GM12878 (cell line): ENCODE results near the gene MCM3AP.

ENCODE experiments used
- ATF7 ChIP-seq: fragments of 450-650 bp; IDR thresholded peaks from 2 replicates; pipeline ENCODE4 v1.6.1; 2016; ENCODE audit warnings: low read depth, mild to moderate bottlenecking
- CEBPB ChIP-seq, 2 experiments: fragments of 150-350 bp in 1 of 2; IDR thresholded peaks; 2 replicates each; pipeline ENCODE4 v1.6.1; 2012 to 2014; ENCODE audit warnings: low read depth in 2 of 2, low read length in 2 of 2, borderline replicate concordance in 1 of 2, inconsistent platforms in 1 of 2
- CHD4 ChIP-seq: fragments of 200-600 bp; sonication (generic); IDR thresholded peaks from 2 replicates; pipeline ENCODE4 v1.6.1; 2016; ENCODE audit warnings: mild to moderate bottlenecking
- EGR1 ChIP-seq, 2 experiments: IDR thresholded peaks; 1 replicate in 1 of 2; 2 replicates in 1 of 2; pipeline ENCODE4 v1.6.1; 2011 to 2012; ENCODE audit warnings: low read depth in 2 of 2, low read length in 2 of 2, borderline replicate concordance in 1 of 2, mild to moderate bottlenecking in 1 of 2, moderate library complexity in 1 of 2
- JUNB ChIP-seq: IDR thresholded peaks from 2 replicates; pipeline ENCODE4 v1.6.1; 2016; ENCODE audit warnings: antibody characterized with exemption, mild to moderate bottlenecking
- KDM1A ChIP-seq: fragments of 200-600 bp; sonication (generic); IDR thresholded peaks from 2 replicates; pipeline ENCODE4 v1.6.1; 2016; ENCODE audit warnings: borderline replicate concordance
- MXI1 ChIP-seq: fragments of 150-350 bp; IDR thresholded peaks from 2 replicates; pipeline ENCODE4 v1.6.1; 2011; ENCODE audit warnings: low read depth, mild to moderate bottlenecking, inconsistent platforms, low read length, improper control_type of control experiment
- POLR2A ChIP-seq: IDR thresholded peaks from 2 replicates; pipeline ENCODE4 v1.6.1; 2011; ENCODE audit warnings: low read depth, mild to moderate bottlenecking, low read length
- SP1 ChIP-seq: IDR thresholded peaks from one replicate; pipeline ENCODE4 v1.6.1; 2011; ENCODE audit warnings: low read depth, low read length
- ZSCAN29 ChIP-seq: fragments of 450-650 bp; IDR thresholded peaks from 2 replicates; pipeline ENCODE4 v1.6.1; 2017; ENCODE audit warnings: mild to moderate bottlenecking, moderate library complexity
- TF ChIP-seq, protein P1 (sequence below): IDR thresholded peaks from 2 replicates; pipeline ENCODE4 v1.6.1; 2012; ENCODE audit warnings: low read depth, low read length, improper control_type of control experiment
- TF ChIP-seq, protein P2 (sequence below): IDR thresholded peaks from 2 replicates; pipeline ENCODE4 v1.6.1; 2011; ENCODE audit warnings: low read depth, low read length, improper control_type of control experiment, borderline replicate concordance
- TF ChIP-seq, protein P3 (sequence below), 3 experiments: IDR thresholded peaks in 2 of 3; conservative IDR thresholded peaks in 1 of 3; 2 replicates each; pipeline ENCODE4 v1.5.1; 2011; ENCODE audit warnings: low read depth in 3 of 3, low read length in 3 of 3, mild to moderate bottlenecking in 3 of 3, control low read depth in 2 of 3, moderate library complexity in 2 of 3, inconsistent platforms in 1 of 3, mixed read lengths in 1 of 3; ENCODE audit not compliant: control insufficient read depth in 2 of 3, insufficient read depth in 1 of 3; ENCODE audit errors: extremely low read depth in 1 of 3
- TF ChIP-seq, protein P4 (sequence below): fragments of 450-650 bp; IDR thresholded peaks from 2 replicates; pipeline ENCODE4 v1.6.1; 2016; ENCODE audit warnings: mild to moderate bottlenecking

DNA sequence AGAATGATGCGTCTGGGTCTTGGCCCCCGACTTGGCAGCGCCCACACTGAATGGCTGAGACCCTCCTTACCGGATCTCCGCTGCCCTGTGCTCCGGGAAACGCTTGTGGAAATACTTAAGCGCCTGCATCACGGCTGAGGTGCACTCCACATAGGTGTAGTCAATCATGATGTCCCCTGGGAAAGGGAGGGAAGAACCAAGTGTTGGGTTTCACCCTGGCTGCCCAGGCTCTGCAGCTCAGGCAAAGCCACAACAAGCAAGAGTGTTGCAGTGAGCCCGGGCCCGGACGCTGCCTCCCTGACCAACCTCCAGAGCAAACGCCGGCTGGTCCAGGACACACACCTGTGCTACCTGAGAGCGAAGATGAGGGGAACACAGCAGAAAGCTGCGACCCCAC, 79.6 kb downstream of the MCM3AP start:
- TF ChIP-seq, protein P1, sequence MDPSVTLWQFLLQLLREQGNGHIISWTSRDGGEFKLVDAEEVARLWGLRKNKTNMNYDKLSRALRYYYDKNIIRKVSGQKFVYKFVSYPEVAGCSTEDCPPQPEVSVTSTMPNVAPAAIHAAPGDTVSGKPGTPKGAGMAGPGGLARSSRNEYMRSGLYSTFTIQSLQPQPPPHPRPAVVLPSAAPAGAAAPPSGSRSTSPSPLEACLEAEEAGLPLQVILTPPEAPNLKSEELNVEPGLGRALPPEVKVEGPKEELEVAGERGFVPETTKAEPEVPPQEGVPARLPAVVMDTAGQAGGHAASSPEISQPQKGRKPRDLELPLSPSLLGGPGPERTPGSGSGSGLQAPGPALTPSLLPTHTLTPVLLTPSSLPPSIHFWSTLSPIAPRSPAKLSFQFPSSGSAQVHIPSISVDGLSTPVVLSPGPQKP: no peak
- TF ChIP-seq, protein P2, sequence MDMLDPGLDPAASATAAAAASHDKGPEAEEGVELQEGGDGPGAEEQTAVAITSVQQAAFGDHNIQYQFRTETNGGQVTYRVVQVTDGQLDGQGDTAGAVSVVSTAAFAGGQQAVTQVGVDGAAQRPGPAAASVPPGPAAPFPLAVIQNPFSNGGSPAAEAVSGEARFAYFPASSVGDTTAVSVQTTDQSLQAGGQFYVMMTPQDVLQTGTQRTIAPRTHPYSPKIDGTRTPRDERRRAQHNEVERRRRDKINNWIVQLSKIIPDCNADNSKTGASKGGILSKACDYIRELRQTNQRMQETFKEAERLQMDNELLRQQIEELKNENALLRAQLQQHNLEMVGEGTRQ: no peak
- TF ChIP-seq, protein P3, sequence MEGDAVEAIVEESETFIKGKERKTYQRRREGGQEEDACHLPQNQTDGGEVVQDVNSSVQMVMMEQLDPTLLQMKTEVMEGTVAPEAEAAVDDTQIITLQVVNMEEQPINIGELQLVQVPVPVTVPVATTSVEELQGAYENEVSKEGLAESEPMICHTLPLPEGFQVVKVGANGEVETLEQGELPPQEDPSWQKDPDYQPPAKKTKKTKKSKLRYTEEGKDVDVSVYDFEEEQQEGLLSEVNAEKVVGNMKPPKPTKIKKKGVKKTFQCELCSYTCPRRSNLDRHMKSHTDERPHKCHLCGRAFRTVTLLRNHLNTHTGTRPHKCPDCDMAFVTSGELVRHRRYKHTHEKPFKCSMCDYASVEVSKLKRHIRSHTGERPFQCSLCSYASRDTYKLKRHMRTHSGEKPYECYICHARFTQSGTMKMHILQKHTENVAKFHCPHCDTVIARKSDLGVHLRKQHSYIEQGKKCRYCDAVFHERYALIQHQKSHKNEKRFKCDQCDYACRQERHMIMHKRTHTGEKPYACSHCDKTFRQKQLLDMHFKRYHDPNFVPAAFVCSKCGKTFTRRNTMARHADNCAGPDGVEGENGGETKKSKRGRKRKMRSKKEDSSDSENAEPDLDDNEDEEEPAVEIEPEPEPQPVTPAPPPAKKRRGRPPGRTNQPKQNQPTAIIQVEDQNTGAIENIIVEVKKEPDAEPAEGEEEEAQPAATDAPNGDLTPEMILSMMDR (IDR thresholded peaks at IDR 0.05 in 2 of 3, conservative IDR thresholded peaks at IDR 0.05 in 1 of 3; ENCODE audit: control insufficient read depth in 2 of 3, extremely low read depth in 1 of 3, insufficient read depth in 1 of 3, low read depth in 3 of 3, low read length in 3 of 3): no peak
- no peak for TF ChIP-seq CEBPB (IDR thresholded peaks at IDR 0.05; ENCODE audit: borderline replicate concordance in 1 of 2, low read depth in 2 of 2, low read length in 2 of 2)
- no peak for TF ChIP-seq KDM1A
- no peak for TF ChIP-seq SP1
- TF ChIP-seq MXI1: no peak
- TF ChIP-seq EGR1 (IDR thresholded peaks at IDR 0.05; ENCODE audit: borderline replicate concordance in 1 of 2, low read depth in 2 of 2, low read length in 2 of 2): no peak
- no peak for TF ChIP-seq POLR2A
- TF ChIP-seq ATF7: no peak
- TF ChIP-seq JUNB: no peak
- no peak for TF ChIP-seq ZSCAN29
- no peak for TF ChIP-seq CHD4
- TF ChIP-seq, protein P4, sequence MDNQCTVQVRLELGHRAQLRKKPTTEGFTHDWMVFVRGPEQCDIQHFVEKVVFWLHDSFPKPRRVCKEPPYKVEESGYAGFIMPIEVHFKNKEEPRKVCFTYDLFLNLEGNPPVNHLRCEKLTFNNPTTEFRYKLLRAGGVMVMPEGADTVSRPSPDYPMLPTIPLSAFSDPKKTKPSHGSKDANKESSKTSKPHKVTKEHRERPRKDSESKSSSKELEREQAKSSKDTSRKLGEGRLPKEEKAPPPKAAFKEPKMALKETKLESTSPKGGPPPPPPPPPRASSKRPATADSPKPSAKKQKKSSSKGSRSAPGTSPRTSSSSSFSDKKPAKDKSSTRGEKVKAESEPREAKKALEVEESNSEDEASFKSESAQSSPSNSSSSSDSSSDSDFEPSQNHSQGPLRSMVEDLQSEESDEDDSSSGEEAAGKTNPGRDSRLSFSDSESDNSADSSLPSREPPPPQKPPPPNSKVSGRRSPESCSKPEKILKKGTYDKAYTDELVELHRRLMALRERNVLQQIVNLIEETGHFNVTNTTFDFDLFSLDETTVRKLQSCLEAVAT: no peak
